ENCODE results near the gene DPYD.

Gene DPYD

DNA sequence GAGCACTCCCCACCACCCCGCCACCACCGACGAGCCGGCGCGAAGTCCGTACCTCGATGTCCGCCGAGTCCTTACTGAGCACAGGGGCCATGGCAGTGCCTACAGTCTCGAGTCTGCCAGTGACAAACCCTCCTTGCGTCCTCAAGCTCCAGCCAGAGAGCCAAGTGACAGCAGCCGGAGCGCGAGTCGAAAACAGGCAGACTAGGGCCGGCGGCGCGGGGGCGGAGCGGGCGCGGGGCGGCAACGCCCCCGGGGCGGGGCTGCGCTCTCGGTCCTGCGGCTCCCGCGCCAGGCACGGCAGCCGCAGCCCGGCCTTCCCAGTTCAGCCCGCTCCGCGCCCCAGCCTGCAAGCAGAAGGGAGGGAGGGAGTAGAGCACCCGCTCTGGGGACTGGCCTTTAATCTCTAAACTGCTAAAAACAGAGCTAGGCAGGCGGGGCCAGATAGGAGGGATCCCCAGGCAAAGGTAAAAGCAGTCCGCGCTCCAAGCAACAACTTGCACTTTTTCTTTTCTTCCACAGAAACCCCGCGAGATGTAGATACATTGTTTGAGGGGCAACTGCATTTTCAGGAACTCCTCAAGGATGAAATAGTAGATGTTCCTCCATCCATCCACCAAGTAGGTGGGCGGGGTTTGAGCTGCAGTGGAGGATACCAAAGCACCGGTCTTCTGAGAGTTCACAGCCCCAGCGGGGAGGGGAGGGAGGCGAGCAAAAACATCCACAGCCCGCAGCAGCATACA, at the start of gene DPYD:
Gene DPYD (minus strand): TSS at position 203 of the 740 bp plus-strand sequence. CDS start 112 bp downstream, at position 91.
- peak; percentile 87 to 93 for DNase-seq

DNA sequence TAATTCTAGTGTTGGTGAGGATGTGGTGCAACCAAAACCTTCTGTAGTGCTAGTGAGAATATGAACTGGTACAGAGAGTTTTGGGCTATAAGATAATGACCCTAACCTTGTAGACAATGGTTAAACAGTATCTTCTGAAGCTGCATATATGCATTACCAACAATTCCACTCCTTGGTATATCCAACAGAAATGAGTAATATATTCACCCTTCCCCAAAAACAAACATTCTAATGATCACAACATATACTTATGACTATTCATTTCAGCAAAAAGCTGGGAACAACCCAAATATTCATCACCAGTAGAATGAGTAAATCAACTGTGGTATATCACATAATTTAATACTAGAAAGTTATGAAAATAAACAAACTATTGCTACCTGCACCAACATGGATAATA, 39.6 kb upstream of the DPYD start:
- no peak for DNase-seq

DNA sequence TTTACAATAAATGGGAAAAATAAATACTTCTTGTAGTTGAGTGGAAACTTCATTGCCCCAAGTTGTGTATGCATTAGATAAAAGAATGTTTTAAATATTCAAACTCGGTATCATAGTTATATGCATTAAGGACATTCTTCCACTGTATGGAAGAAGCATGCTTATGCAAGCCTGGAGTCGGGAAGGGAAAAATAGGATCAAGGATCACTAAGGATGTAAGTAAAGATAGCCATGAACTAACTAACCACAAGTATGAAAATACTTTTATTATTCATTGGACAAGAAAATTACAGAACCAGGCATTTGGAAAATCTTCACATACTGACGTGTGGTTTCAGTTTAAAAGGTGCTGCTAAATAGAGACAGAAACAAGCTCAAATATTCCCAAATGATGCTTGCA, 26.9 kb upstream of the DPYD start:
- DNase-seq = no peak

DNA sequence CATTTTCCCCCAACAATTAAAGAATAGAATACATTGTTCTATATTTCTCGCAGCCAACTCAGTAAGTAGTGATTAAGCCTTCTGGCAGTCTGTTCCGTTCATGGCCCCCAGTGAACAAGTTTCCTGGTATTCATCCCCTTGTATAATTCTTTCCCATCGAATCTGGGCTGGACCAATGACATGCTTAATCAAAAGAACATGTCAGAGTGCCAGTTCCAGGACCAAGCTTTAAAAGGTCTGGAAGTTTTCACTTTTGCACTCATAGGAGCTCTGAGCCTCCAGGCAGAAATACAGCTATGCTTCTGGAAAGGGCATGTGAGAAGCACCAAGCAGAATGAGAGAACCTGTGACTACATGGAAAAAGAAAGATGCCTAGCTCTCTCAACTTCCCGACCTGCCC, 22.5 kb upstream of the DPYD start:
- no peak for DNase-seq

DNA sequence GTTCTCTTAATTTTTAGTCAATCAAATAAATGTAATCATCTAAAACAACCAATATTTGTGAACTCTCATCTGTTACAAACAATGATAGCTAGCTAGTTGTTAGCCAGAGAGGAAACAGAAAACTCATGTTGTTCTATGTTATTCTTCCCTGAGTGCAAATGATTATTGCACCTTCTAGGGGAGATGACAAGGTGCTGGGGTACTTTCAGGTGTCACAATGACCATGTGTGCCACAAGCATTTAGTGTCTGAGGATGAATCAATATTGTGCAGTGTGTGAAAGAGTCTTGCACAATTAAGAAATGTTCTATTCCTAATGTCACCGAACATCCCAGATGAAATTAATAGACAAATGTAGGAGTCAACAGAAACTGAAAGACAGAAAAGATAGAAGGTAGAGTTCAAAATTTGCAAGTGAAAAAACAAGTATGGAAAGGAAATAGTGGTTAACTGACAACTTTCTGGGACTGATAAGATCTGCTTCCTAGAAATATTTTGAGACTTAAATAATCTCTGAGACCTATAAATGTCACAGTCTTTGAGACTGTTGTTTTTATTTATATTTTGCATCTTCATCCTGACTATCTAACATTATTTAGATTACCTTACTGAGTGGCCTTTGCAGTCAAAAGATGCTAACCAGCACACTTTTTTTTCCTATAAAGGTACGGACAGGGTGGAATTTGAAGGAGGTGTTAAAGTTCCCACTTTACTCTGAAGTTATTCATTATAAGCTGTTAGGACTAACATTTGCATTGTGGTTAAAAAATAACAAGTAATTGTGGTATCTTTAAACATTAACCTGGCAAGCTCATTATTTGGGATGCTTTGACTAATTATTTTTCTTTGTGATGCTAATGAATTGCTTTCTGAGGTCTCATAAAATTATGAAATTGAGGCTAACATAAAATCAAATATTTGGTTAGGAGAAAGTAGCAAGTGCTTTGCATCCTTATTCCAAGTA, 21.6 kb upstream of the DPYD start:
- DNase-seq = no peak

DNA sequence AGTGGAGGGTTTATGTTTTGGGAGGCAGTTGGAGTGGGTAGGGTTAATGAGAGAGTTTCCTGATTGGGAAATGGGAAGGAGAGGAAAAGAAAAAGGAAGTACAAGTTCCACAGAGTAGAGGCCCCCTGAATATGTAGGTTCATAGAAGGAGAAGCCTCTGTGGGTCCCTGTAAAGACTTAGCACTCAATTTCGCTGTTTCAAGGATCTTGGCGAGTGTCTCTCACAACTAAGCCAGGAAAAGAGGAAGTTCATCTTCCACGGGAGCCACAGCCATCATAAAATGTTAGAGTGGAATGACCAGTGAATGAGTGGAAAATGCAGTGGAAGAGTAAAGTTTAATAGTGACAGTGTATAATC, 17.4 kb upstream of the DPYD start:
- DNase-seq = no peak

DNA sequence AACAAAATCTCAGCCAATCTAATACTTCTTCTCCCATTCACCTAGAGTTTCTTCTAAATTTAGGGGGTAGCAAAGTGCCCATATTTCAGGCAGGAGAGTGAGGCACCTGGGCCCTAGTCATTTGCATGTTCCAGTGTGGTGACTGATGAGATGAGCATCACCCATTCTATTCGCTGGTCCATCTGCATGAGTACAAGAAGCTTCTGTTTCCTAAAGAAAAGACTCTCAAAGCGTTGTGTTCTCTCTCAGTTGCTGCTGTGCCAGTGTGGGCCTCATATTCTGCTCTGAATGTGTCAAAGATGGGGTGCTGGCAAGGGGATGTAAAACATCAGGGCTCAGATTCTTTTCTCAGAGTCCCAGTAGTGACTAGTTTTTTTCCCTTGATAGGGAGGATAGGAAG, 16.1 kb upstream of the DPYD start:
- DNase-seq = peak in 1 of 2 experiments; percentile 19

DNA sequence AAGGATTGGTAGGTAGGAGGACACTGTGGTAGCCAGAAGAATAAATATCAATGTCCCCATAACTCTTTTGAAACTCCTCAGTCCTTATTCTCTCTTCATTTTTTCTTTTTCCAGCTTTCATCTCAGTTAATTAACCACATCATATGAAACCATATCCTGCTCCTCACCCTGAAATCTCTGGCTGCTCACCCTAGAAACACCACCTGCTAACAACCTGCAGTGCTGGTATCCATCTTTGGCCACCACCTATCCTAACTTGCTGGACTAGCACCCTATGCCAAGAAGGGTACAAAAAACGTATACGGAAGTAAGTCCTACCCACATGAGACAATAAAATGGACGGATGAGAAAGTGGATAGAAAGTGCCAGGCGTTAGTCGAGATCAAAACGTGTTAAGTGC, 13.7 kb upstream of the DPYD start:
- DNase-seq = no peak

DNA sequence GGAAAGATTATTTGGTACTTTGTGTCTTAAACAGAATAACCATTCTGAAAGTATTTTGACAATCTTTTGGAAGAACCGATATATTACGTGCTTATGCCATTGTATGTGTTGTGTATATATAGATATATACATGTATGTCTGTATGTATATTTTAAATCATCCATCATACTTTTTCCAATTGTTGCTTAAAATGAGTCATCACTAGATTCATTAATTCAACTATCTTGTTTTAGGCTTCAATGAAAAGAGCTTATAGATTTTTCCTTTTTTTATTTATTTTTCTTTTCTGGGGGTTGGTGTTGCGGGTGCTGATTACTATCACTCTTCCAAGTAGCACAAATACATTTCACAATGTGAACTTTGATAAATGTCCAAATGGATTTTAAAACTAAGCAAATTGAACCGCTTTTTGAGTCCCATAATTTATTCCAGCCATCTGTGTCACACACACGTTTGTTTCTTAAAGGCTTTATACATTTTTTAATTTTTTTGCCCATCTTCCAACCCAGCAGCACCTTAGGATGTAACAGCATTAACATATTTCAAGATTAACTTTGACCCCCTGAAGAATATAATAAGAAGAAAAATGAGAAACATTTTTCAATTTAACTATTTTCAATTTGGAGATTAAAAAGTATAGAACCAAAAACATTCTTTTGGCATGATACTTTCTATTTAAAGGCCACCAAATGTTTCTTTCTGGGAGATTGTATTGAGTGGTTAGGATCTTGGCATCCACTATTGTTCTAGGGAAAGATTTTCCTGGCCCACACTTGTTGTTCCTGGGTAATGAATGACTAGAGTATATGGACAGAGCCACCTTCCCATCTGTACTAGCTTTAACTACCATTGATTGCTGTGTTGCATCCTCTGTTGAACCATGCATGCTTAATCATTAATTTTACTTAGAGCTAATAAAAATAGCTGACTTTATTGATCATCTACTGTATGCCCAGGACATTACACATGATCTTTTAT, 9.3 kb upstream of the DPYD start:
- no peak for DNase-seq

DNA sequence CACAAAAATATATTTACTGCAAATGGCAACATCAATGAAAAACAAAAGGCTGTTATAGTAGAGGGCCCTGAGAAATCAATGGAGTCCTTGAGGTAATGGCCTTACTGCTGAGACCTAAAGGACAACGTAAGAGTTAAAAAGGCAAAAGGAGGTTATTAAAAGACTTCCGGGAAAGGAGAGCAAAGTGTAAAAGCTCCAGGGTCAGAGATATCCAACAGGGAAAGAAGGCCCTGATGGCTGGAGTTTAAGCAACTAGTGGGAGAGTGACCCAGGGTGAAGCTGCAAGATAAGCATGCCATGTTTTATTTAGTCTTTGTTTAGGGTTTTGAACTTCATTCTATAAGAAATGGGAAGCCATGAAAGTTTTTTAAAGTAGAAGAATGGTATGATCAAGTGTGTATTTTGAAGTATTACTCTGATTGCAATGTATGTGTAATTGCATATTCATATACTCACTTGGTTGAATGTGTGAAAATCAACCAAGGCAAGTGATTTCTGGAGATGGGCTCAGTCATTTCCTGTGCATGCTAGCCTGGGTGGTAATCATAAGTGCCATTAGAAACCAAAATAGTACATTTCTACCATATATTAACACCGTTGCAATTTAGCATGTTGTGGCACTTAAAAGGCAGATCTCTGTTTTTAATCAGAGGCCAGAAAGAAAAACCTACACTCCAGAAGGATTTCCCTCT, 5.3 kb upstream of the DPYD start:
- DNase-seq = no peak

DNA sequence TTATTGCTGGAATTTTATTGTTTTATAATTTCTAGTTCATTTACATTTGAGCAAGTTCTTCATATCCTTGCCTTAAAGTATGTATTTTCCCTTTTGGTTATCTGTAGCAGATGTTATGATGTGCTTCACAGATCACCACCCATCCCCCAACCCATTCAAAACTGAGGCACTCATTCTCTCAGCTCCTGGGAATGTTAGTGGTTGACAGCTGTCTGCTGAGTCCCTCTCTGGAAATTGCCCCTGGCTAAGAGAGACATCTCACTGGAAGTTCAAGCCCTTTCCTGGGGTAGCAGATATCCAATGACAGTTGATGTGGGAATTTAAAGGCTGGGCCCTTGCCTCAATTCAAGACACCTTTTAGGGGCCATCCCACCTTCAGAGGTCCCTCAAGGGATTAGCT, 4.3 kb upstream of the DPYD start:
- DNase-seq = peak; percentile 85 to 93

DNA sequence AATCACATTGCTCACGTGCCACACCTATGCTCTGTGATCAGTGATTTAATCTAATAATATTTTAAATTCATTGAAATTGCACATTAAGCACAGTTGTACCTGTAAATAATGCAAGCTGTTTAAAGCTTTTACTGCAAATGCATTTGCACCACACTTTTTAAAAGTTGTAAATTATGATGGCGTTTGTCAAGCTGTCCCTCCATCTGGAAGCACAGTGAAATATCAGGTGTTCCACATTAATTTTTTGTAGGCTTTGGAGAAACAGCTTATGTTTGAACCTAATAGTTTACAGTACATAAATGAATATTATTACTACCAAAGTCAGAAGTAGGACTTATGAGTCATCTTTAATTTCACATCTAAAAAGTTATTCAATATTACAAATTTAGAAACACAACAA, 3.0 kb upstream of the DPYD start:
- peak in 1 of 2 experiments; percentile 47 for DNase-seq

DNA sequence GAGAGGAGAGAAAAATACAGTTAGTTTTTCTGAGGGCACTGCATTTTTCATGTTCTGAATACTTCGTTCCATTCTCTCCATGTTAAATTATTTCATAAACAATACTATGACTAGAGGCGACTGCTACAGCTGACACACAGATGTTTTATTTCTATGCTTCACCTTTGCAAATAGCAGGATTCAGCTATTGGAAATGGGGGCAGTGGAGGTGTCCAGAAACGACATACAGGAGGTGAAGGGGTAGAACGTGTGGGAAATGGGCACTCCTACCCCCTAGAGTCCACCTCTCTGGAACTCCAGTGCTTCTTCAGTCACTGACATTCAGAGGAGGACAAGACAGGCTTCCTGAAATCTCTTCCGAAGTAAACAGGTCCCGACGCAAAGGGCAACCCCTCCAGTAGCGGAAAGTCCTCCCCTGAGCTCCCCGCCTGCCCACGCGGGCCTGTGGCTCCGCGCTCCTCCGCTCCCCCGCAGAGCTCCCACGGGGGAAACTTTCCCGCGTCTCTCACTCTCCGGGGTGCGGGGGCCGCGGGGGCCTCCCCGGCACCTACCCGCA, 480 bp downstream of the DPYD start:
- peak; percentile 56 to 59 for DNase-seq

DNA sequence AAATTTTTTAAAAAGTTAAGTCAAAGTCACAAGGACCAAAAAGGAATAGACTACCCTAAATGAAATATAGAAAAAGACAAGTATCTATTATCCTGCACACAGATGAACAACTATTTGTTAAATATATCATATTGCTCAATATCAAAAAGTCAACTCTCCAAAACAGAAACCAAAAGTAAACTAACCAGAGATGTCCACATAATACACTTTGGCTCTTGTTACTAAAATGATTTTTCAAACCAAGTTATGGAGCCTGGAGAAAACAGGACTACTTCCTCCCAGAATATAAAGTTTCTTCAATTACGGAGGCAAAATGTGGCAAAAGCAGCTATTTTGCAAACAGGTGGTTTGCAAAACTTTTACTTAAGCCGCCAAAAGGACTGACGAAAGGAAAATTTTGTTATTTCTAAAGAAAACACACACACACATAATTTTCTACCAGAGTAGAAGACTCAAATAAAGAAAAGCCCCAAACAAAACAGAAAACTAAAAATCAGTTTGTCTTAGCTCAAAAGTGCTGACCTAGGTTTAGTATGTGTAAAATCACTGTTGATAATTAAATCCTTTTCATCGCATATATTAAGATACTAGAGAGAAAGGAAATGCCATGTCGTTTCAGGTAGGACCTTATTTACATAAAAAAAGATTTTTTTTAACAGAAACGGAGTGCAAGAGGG, 1.1 kb downstream of the DPYD start:
- no peak for DNase-seq

DNA sequence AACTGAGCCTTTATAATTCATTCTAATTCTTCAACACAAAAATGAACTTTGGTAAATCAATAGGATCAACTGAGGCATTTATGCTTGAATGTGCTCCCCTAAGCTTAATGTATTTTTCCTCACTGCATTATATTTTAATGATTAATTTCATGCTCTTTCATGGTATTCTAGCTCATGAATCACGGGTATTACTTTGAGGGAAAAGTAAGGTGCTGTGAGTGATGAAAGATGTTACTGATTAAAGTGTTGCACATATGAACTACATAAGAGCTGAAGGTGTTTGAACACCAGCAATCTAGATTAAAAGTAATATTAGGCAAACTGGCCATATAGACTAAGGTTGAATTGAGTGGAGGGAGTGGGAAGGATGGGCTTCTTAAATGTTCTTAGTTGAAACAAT, 1.9 kb downstream of the DPYD start:
- DNase-seq = no peak

DNA sequence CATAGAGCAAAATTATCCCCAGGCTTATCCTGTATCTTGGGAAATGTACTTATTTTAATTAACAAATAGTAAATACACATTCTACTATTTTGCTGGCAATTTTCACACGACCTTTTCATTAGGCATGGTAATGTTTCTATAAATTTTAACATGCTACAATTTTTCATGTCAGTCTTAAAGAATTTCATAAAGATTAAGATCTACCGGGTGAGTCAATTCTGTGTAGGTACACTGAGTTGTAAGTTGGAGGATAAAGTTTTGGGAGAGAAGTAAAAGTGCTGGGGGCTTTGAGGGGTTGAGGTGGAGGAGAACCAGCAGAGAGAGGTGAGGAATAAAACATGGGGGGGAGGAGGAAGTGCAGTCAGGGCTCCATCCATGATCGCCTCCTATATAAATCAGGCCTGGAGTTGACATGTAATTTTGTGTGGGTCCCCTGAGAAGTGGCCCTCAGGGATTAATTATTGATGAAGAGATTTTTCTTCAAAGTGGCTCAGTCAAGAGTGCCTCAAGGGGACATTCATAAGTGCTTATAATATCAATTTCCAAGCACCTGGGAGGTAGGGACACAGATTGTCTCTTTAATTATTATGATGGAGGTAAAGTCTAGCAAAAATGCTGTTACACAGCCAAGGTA, 7.2 kb downstream of the DPYD start:
- peak; percentile 61 to 84 for DNase-seq

DNA sequence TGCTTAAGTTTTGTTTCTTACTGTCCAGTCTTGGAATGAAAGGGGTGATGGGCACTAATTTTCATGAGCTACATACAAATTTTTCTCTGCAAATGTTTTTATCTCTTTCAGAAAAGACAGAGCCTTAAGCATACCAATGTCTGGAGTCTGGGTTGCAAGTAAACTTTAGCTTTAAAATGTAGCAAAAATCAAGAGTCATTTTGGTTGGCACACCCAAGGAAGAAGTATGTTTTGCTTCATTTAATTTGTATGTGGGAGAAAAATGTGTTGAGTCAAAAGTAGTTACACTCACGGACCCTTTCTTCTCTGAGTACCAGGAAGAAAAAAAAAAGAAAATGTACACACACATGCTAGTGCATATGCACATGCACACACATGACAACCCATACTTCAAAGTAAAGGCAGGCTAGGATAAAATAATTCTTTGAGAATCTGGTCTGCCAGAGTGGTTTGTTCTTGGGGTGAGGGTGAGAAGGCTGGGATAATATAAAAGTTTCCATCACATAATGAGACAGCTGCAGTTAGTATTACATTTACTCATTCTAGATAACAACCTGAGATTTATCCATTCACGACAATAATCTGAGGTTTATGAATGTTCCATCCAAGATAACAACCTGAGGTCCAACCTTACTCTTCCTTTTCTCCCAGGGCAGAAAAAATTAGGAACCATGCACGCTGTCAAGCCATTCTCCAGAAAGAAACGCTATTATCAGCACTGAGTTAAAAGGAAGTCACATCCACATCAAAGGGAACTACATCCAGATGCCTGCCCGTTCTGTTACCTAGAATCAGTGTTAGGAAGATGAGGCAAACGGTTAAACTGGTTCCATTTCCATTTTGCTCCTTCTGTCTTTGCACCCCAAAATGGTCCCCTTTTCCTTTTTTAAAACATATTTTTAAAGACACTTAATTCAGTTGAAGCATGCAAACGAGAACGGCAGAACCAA, 9.3 kb downstream of the DPYD start:
- DNase-seq = no peak

DNA sequence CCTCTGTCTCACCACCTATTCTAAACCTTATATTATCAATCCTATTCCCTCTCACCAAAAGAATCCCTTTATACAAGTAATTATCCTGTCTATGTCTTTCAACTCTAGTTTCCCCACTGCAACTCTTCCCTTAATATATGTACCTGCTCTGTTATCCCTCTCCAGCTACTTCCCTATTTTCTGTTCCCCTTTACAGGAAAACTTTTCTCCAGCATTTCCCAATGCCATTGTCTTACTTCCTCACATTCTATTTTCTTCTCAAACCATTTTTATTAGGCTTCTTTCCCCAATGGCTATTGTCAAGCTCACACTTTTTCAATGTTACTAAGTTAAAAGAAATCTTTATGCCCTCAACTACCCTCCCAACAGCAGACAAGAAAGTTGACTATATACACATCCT, 11.6 kb downstream of the DPYD start:
- DNase-seq = no peak

DNA sequence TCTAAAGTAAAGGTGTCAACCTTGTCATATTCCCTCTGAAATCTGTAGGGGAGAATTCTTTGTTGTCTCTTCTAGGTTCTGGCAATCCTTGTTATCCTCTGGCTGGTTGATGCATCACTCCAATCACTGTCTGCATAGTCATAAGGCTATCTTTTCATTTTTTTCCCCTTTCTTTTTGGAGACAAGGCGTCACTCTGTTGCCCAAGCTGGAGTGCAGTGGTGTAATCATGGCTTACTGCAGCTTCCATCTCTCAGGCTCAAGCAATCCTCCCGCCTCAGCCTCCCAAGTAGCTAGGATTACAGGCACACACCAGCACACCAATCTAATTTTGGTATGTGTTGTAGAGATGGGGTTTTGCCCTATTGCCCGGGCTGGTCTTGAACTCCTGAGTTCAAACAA, 12.9 kb downstream of the DPYD start:
- no peak for DNase-seq
